Effector memory CD4-positive, alpha-beta T cell (primary cell): ENCODE data around the gene RTP2.

Experiments
- DNase-seq, 3 donors: peaks; one replicate each; pipeline ENCODE4 v3.0.0-alpha.2; 2020
- H3K27ac ChIP-seq: 2 replicates; pipeline ENCODE4 v1.7.0; 2013; ENCODE audit warnings: mild to moderate bottlenecking, low read length, moderate library complexity; ENCODE audit not compliant: insufficient read depth, poor library complexity, severe bottlenecking
- H3K27me3 ChIP-seq: replicated peaks from 2 replicates; pipeline ENCODE4 v1.7.0; 2013; ENCODE audit warnings: mild to moderate bottlenecking, low read length; ENCODE audit not compliant: insufficient read depth, control insufficient read depth, poor library complexity, severe bottlenecking
- H3K36me3 ChIP-seq: 2 replicates; pipeline ENCODE4 v1.7.0; 2013; ENCODE audit warnings: mild to moderate bottlenecking, low read length, moderate library complexity; ENCODE audit not compliant: control insufficient read depth, insufficient read depth
- H3K4me1 ChIP-seq: 2 replicates; pipeline ENCODE4 v1.7.0; 2013; ENCODE audit warnings: low read length, mild to moderate bottlenecking; ENCODE audit not compliant: control insufficient read depth, insufficient read depth, poor library complexity, severe bottlenecking
- H3K4me3 ChIP-seq: 2 replicates; pipeline ENCODE4 v1.7.0; 2013; ENCODE audit warnings: low read length, low read depth, mild to moderate bottlenecking; ENCODE audit not compliant: insufficient read depth, poor library complexity, severe bottlenecking
- H3K9me3 ChIP-seq: 2 replicates; pipeline ENCODE4 v1.7.0; 2013; ENCODE audit warnings: mild to moderate bottlenecking, low read length, moderate library complexity; ENCODE audit not compliant: control insufficient read depth

Gene RTP2

GRCh38 chr3:187728940-187729583 is 26.7 kb upstream of the RTP2 start:
- DNase-seq: no peak
- H3K27ac ChIP-seq: no peak overlapping the region
- H3K27me3 ChIP-seq: no peaks in the 10 kb centered on the region
- H3K9me3 ChIP-seq: no peaks in the 10 kb centered on the region
- no peak overlapping the region for H3K4me3 ChIP-seq
- peaks cover 53% of the 10 kb centered on the region for H3K36me3 ChIP-seq
- H3K4me1 ChIP-seq: no peaks in the 10 kb centered on the region

GRCh38 chr3:187728248-187728647 is 25.9 kb upstream of the RTP2 start:
- H3K4me1 ChIP-seq: no peaks in the 10 kb centered on the region
- no peak for DNase-seq
- no peak overlapping the region for H3K27ac ChIP-seq
- no peaks in the 10 kb centered on the region for H3K27me3 ChIP-seq
- H3K4me3 ChIP-seq: no peak overlapping the region
- H3K9me3 ChIP-seq: no peaks in the 10 kb centered on the region
- peaks cover 60% of the 10 kb centered on the region for H3K36me3 ChIP-seq

GRCh38 chr3:187726564-187726963 is 24.2 kb upstream of the RTP2 start:
- no peaks in the 10 kb centered on the region for H3K9me3 ChIP-seq
- H3K27me3 ChIP-seq: no peaks in the 10 kb centered on the region
- no peak for DNase-seq
- H3K4me1 ChIP-seq: no peaks in the 10 kb centered on the region
- H3K36me3 ChIP-seq: peaks cover 64% of the 10 kb centered on the region
- H3K4me3 ChIP-seq: no peak overlapping the region
- no peak overlapping the region for H3K27ac ChIP-seq

GRCh38 chr3:187725653-187726370 is 23.5 kb upstream of the RTP2 start:
- Histone ChIP-seq H3K27me3 (no peaks in the 10 kb centered on the region), H3K36me3 (peaks cover 63% of the 10 kb centered on the region), H3K4me1 (no peaks in the 10 kb centered on the region), H3K4me3 (no peak overlapping the region), H3K9me3 (no peaks in the 10 kb centered on the region), H3K27ac (no peak overlapping the region)
- DNase-seq: no peak

- DNase-seq: no peak
- Histone ChIP-seq H3K4me3 (no peak overlapping the region), H3K27ac (no peak overlapping the region), H3K36me3 (peaks cover 57% of the 10 kb centered on the region), H3K9me3 (no peaks in the 10 kb centered on the region), H3K4me1 (no peaks in the 10 kb centered on the region), H3K27me3 (no peaks in the 10 kb centered on the region)
Observed at GRCh38 chr3:187725224-187725623, 22.9 kb upstream of the RTP2 start.

- H3K4me1 ChIP-seq: no peaks in the 10 kb centered on the region
- no peak overlapping the region for H3K27ac ChIP-seq
- H3K9me3 ChIP-seq: no peaks in the 10 kb centered on the region
- H3K4me3 ChIP-seq: no peak overlapping the region
- H3K27me3 ChIP-seq: no peaks in the 10 kb centered on the region
- no peak for DNase-seq
- H3K36me3 ChIP-seq: peaks cover 35% of the 10 kb centered on the region
Observed at GRCh38 chr3:187722206-187722612, 19.9 kb upstream of the RTP2 start.

GRCh38 chr3:187721055-187721454 is 18.7 kb upstream of the RTP2 start:
- no peak for DNase-seq
- H3K9me3 ChIP-seq: no peaks in the 10 kb centered on the region
- no peak overlapping the region for H3K27ac ChIP-seq
- no peaks in the 10 kb centered on the region for H3K27me3 ChIP-seq
- peaks cover 30% of the 10 kb centered on the region for H3K36me3 ChIP-seq
- no peak overlapping the region for H3K4me3 ChIP-seq
- H3K4me1 ChIP-seq: no peaks in the 10 kb centered on the region

GRCh38 chr3:187720337-187720670 is 17.9 kb upstream of the RTP2 start:
- Histone ChIP-seq H3K27ac (no peak overlapping the region), H3K4me1 (no peaks in the 10 kb centered on the region), H3K36me3 (peaks cover 26% of the 10 kb centered on the region), H3K4me3 (no peak overlapping the region), H3K9me3 (no peaks in the 10 kb centered on the region), H3K27me3 (no peaks in the 10 kb centered on the region)
- no peak for DNase-seq

GRCh38 chr3:187719628-187720336 is 17.4 kb upstream of the RTP2 start:
- H3K9me3 ChIP-seq: no peaks in the 10 kb centered on the region
- H3K4me3 ChIP-seq: no peak overlapping the region
- H3K4me1 ChIP-seq: no peaks in the 10 kb centered on the region
- H3K36me3 ChIP-seq: peaks cover 21% of the 10 kb centered on the region
- DNase-seq: no peak
- H3K27me3 ChIP-seq: no peaks in the 10 kb centered on the region
- H3K27ac ChIP-seq: no peak overlapping the region

- H3K4me1 ChIP-seq: peaks cover 3% of the 10 kb centered on the region
- no peak overlapping the region for H3K4me3 ChIP-seq
- H3K9me3 ChIP-seq: no peaks in the 10 kb centered on the region
- no peak overlapping the region for H3K27ac ChIP-seq
- no peak for DNase-seq
- peaks cover 11% of the 10 kb centered on the region for H3K36me3 ChIP-seq
- H3K27me3 ChIP-seq: no peaks in the 10 kb centered on the region
Observed at GRCh38 chr3:187718802-187719201, 16.4 kb upstream of the RTP2 start.
